ENCODE data around the gene SLC35E4.

DNA sequence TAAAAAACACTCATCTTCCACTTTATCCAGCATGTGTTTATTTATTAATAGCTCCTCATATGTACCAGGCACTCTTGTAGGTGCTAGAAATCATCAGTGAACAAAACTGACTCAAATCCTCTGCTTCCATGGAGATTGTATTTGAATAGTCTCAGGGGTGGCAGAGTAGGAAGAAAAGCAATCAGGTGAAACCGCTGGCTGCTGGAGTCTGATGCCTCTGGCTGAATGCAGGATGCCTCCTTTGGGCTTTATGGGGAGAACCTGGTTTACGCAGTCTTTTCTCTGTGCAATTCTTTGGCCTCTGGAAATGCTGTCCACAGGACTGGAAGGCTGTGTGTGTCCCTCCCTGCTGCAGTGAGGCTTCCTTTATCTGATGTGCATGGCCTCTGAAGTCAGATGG, 46.2 kb downstream of the SLC35E4 start:
- TF ChIP-seq, protein P1, sequence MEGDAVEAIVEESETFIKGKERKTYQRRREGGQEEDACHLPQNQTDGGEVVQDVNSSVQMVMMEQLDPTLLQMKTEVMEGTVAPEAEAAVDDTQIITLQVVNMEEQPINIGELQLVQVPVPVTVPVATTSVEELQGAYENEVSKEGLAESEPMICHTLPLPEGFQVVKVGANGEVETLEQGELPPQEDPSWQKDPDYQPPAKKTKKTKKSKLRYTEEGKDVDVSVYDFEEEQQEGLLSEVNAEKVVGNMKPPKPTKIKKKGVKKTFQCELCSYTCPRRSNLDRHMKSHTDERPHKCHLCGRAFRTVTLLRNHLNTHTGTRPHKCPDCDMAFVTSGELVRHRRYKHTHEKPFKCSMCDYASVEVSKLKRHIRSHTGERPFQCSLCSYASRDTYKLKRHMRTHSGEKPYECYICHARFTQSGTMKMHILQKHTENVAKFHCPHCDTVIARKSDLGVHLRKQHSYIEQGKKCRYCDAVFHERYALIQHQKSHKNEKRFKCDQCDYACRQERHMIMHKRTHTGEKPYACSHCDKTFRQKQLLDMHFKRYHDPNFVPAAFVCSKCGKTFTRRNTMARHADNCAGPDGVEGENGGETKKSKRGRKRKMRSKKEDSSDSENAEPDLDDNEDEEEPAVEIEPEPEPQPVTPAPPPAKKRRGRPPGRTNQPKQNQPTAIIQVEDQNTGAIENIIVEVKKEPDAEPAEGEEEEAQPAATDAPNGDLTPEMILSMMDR (conservative IDR thresholded peaks at IDR 0.05), result no peak
- TF ChIP-seq ZFX (IDR thresholded peaks at IDR 0.05), result no peak

Data from C4-2B (cell line).